ENCODE results near the gene ARL3. TPM values are rescaled to one million over a fixed set of nuclear protein-coding genes. Genes with fewer than 3 reads are reported as not detected.
"Not testable (repeated sequence)": the region's sequence is repeated elsewhere in the genome, so short reads cannot be mapped to it uniquely, and the experiment has no call there.

The ARL3 gene
- polyA plus RNA-seq, 1 experiment, result 8.1 TPM

- TF ChIP-seq CTCF (IDR thresholded peaks at IDR 0.05; ENCODE audit: insufficient read depth, low read depth, low read length), result no peak
- H3K27me3 ChIP-seq (ENCODE audit: control insufficient read depth, insufficient read depth, low read length), result no peaks in the 10 kb centered on the region
- POLR2A ChIA-PET, result no interaction called here
- CTCF ChIA-PET, result interaction anchor here (1.2 to 1.6 kb wide), 2 partner anchors 11 to 24 kb away, joined by 4 read pairs; no protein-coding TSS in a partner anchor
- no peak overlapping the region for H3K4me3 ChIP-seq (ENCODE audit: low read depth, low read length)
- peaks cover 3% of the 10 kb centered on the region for H3K36me3 ChIP-seq (ENCODE audit: control insufficient read depth, insufficient read depth, low read length)
- no peak for DNase-seq (ENCODE audit: low read depth)
These were observed 11.5 kb downstream of the ARL3 start for GRCh38 chr10:102702742-102703141.

- DNase-seq (ENCODE audit: low read depth), result no peak
- ChIA-PET POLR2A (interaction anchor here (0.6 kb wide), 1 partner anchor 9 kb away, joined by 6 read pairs; no protein-coding TSS in a partner anchor), CTCF (interaction anchor here (1.2 kb wide), 1 partner anchor 26 kb away, joined by 3 read pairs; no protein-coding TSS in a partner anchor)
- peaks cover 3% of the 10 kb centered on the region for H3K36me3 ChIP-seq (ENCODE audit: control insufficient read depth, insufficient read depth, low read length)
- TF ChIP-seq CTCF (IDR thresholded peaks at IDR 0.05; ENCODE audit: insufficient read depth, low read depth, low read length), result no peak
- no peak overlapping the region for H3K4me3 ChIP-seq (ENCODE audit: low read depth, low read length)
- H3K27me3 ChIP-seq (ENCODE audit: control insufficient read depth, insufficient read depth, low read length), result no peaks in the 10 kb centered on the region
These were observed 12.4 kb downstream of the ARL3 start for GRCh38 chr10:102701796-102702195.

- H3K27me3 ChIP-seq (ENCODE audit: control insufficient read depth, insufficient read depth, low read length), result no peaks in the 10 kb centered on the region
- ChIA-PET CTCF (interaction anchor here (0.9 to 1.2 kb wide), 2 partner anchors 9 to 25 kb away, joined by 3 to 4 read pairs; no protein-coding TSS in a partner anchor), POLR2A (no interaction called here)
- H3K36me3 ChIP-seq (ENCODE audit: control insufficient read depth, insufficient read depth, low read length), result peaks cover 6% of the 10 kb centered on the region
- no peak for TF ChIP-seq CTCF (IDR thresholded peaks at IDR 0.05; ENCODE audit: insufficient read depth, low read depth, low read length)
- DNase-seq (ENCODE audit: low read depth), result no peak
- no peak overlapping the region for H3K4me3 ChIP-seq (ENCODE audit: low read depth, low read length)
These were observed 12.9 kb downstream of the ARL3 start for GRCh38 chr10:102701272-102701671.

- no peak overlapping the region for H3K4me3 ChIP-seq (ENCODE audit: low read depth, low read length)
- ChIA-PET POLR2A (no interaction called here), CTCF (no interaction called here)
- DNase-seq (ENCODE audit: low read depth), result no peak
- no peaks in the 10 kb centered on the region for H3K27me3 ChIP-seq (ENCODE audit: control insufficient read depth, insufficient read depth, low read length)
- no peak for TF ChIP-seq CTCF (IDR thresholded peaks at IDR 0.05; ENCODE audit: insufficient read depth, low read depth, low read length)
- peaks cover 6% of the 10 kb centered on the region for H3K36me3 ChIP-seq (ENCODE audit: control insufficient read depth, insufficient read depth, low read length)
These were observed 15.3 kb downstream of the ARL3 start for GRCh38 chr10:102698894-102699293.

- Histone ChIP-seq H3K4me3 (ENCODE audit: low read depth, low read length) (no peak overlapping the region), H3K36me3 (ENCODE audit: control insufficient read depth, insufficient read depth, low read length) (peaks cover 6% of the 10 kb centered on the region), H3K27me3 (ENCODE audit: control insufficient read depth, insufficient read depth, low read length) (no peaks in the 10 kb centered on the region)
- DNase-seq (ENCODE audit: low read depth), result no peak
- no peak for TF ChIP-seq CTCF (IDR thresholded peaks at IDR 0.05; ENCODE audit: insufficient read depth, low read depth, low read length)
- ChIA-PET POLR2A (no interaction called here), CTCF (interaction anchor here (1.1 kb wide), 1 partner anchor 18 kb away, joined by 4 read pairs; no protein-coding TSS in a partner anchor)
These were observed 17.5 kb downstream of the ARL3 start for GRCh38 chr10:102696736-102697135.

GRCh38 chr10:102695401-102695800, 18.8 kb downstream of the ARL3 start:
- DNase-seq (ENCODE audit: low read depth); CTCF ChIA-PET; H3K4me3 ChIP-seq (ENCODE audit: low read depth, low read length); H3K27me3 ChIP-seq (ENCODE audit: control insufficient read depth, insufficient read depth, low read length); H3K36me3 ChIP-seq (ENCODE audit: control insufficient read depth, insufficient read depth, low read length); POLR2A ChIA-PET: not testable (repeated sequence)

All from BJ (cell line).